Neural cell (in vitro differentiated cells): Measurements from ENCODE around the gene C16orf86. TPM values are rescaled to one million over a fixed set of nuclear protein-coding genes. Genes with fewer than 3 reads are reported as not detected.

Experiments used
- H2AFZ ChIP-seq: fragments of 200-600, 300-800 bp; sonication (generic), shearing (Covaris generic); 2 replicates; pipeline ENCODE4 v1.6.0; 2014; ENCODE audit warnings: low read depth, mild to moderate bottlenecking, antibody characterized with exemption, low read length, moderate library complexity
- H3F3A ChIP-seq: fragments of 200-600 bp; shearing (Covaris generic); 2 replicates; pipeline ENCODE4 v1.6.1; 2016; ENCODE audit warnings: mild to moderate bottlenecking, moderate library complexity, mixed read lengths, antibody characterized with exemption, low read length; ENCODE audit not compliant: insufficient read depth, poor library complexity, severe bottlenecking
- H3K27ac ChIP-seq: fragments of 200-600, 300-800 bp; sonication (generic), shearing (Covaris generic); 2 replicates; pipeline ENCODE4 v1.5.1; 2014; ENCODE audit warnings: mild to moderate bottlenecking, low read length, moderate library complexity
- H3K27me3 ChIP-seq: fragments of 300-800, 200-600 bp; sonication (generic), shearing (Covaris generic); 2 replicates; pipeline ENCODE4 v1.6.0; 2014; ENCODE audit warnings: mild to moderate bottlenecking, low read depth, low read length, moderate library complexity; ENCODE audit not compliant: insufficient read depth
- H3K36me3 ChIP-seq: fragments of 300-800, 200-600 bp; sonication (generic), shearing (Covaris generic); 2 replicates; pipeline ENCODE4 v1.5.1; 2014; ENCODE audit warnings: mild to moderate bottlenecking, antibody characterized with exemption, low read length, moderate library complexity; ENCODE audit not compliant: insufficient read depth
- H3K4me2 ChIP-seq: fragments of 300-800, 200-600 bp; sonication (generic), shearing (Covaris generic); 2 replicates; pipeline ENCODE4 v1.6.0; 2014; ENCODE audit warnings: mild to moderate bottlenecking, low read length
- H3K4me3 ChIP-seq: fragments of 300-800, 200-600 bp; sonication (generic), shearing (Covaris generic); 2 replicates; pipeline ENCODE4 v1.5.1; 2014; ENCODE audit warnings: mild to moderate bottlenecking, low read length, moderate library complexity
- H3K79me2 ChIP-seq: fragments of 200-600 bp; shearing (Covaris generic); replicated peaks from 2 replicates; pipeline ENCODE4 v1.6.0; 2014; ENCODE audit warnings: mild to moderate bottlenecking, low read length, moderate library complexity; ENCODE audit not compliant: insufficient read depth
- H3K9ac ChIP-seq: fragments of 300-800, 200-600 bp; sonication (generic), shearing (Covaris generic); 2 replicates; pipeline ENCODE4 v1.6.1; 2016; ENCODE audit warnings: mild to moderate bottlenecking, low read length, mixed read lengths
- H3K9me2 ChIP-seq: fragments of 200-600 bp; shearing (Covaris generic); 2 replicates; pipeline ENCODE4 v1.6.1; 2016; ENCODE audit warnings: mild to moderate bottlenecking, low read length, mixed read lengths; ENCODE audit not compliant: insufficient read depth
- H3K9me3 ChIP-seq: fragments of 200-600, 300-800 bp; sonication (generic), shearing (Covaris generic); 2 replicates; pipeline ENCODE4 v1.6.1; 2016; ENCODE audit warnings: mild to moderate bottlenecking, mixed run types, low read length, moderate library complexity, mixed read lengths
- H4K20me1 ChIP-seq: fragments of 200-600 bp; shearing (Covaris generic); 2 replicates; pipeline ENCODE4 v1.6.1; 2016; ENCODE audit warnings: mild to moderate bottlenecking, mixed run types; ENCODE audit not compliant: insufficient read depth
- CTCF ChIP-seq: fragments of 450-650 bp; IDR thresholded peaks from 2 replicates; pipeline ENCODE4 v1.5.1; 2014; ENCODE audit warnings: antibody characterized with exemption, mild to moderate bottlenecking, moderate library complexity; ENCODE audit not compliant: poor library complexity, severe bottlenecking
- EP300 ChIP-seq: fragments of 450-650 bp; conservative IDR thresholded peaks from 2 replicates; pipeline ENCODE4 v1.6.1; 2014; ENCODE audit warnings: antibody characterized with exemption, mild to moderate bottlenecking, moderate library complexity; ENCODE audit not compliant: poor library complexity, severe bottlenecking
- EZH2 ChIP-seq: fragments of 200-600, 300-800 bp; shearing (Covaris generic), sonication (generic); IDR thresholded peaks from 2 replicates; pipeline ENCODE4 v1.6.1; 2014; ENCODE audit warnings: antibody characterized with exemption, low read length, borderline replicate concordance, mild to moderate bottlenecking; ENCODE audit not compliant: insufficient read depth, poor library complexity, severe bottlenecking
- MXI1 ChIP-seq: fragments of 450-650 bp; conservative IDR thresholded peaks from 2 replicates; pipeline ENCODE4 v1.6.1; 2014; ENCODE audit warnings: antibody characterized with exemption, mild to moderate bottlenecking; ENCODE audit not compliant: poor library complexity, severe bottlenecking
- POLR2AphosphoS5 ChIP-seq: IDR thresholded peaks from 2 replicates; pipeline ENCODE4 v1.6.1; 2012
- RAD21 ChIP-seq: fragments of 450-650 bp; conservative IDR thresholded peaks from 2 replicates; pipeline ENCODE4 v1.6.1; 2014; ENCODE audit warnings: antibody characterized with exemption, mild to moderate bottlenecking, moderate library complexity
- REST ChIP-seq: IDR thresholded peaks from 2 replicates; pipeline ENCODE4 v1.6.1; 2012; ENCODE audit warnings: borderline replicate concordance
- SMC3 ChIP-seq: fragments of 450-650 bp; conservative IDR thresholded peaks from 2 replicates; pipeline ENCODE4 v1.6.1; 2014; ENCODE audit warnings: antibody characterized with exemption, mild to moderate bottlenecking, moderate library complexity; ENCODE audit not compliant: poor library complexity
- TAF1 ChIP-seq: IDR thresholded peaks from 2 replicates; pipeline ENCODE4 v1.6.1; 2012; ENCODE audit warnings: low read depth
- polyA plus RNA-seq: library from polyadenylated mRNA; depleted of rRNA; stranded (reverse); fragments of >200 nt; gene quantifications from 2 replicates; pipeline ENCODE4 v1.2.3, GENCODE V29; 2014

The C16orf86 gene
- polyA plus RNA-seq, 1 donor from 2014 or later, result 2.4 TPM

GRCh38 chr16:67656344-67657016 is 10.1 kb upstream of the C16orf86 start:
- Histone ChIP-seq H3K27ac (no peak overlapping the region), H3F3A (no peaks in the 10 kb centered on the region), H3K4me2 (no peak overlapping the region), H3K79me2 (peaks cover 12% of the 10 kb centered on the region), H3K4me3 (no peak overlapping the region), H3K9me3 (no peaks in the 10 kb centered on the region), H2AFZ (no peak overlapping the region), H4K20me1 (no peaks in the 10 kb centered on the region), H3K36me3 (no peaks in the 10 kb centered on the region), H3K9ac (no peak overlapping the region), H3K9me2 (no peaks in the 10 kb centered on the region), H3K27me3 (peaks cover 15% of the 10 kb centered on the region)
- no peak for TF ChIP-seq TAF1
- TF ChIP-seq RAD21, result no peak
- TF ChIP-seq EZH2, result no peak
- no peak for TF ChIP-seq REST
- no peak for TF ChIP-seq EP300
- no peak for TF ChIP-seq MXI1
- no peak for TF ChIP-seq SMC3
- no peak for TF ChIP-seq CTCF
- TF ChIP-seq POLR2AphosphoS5, result no peak

GRCh38 chr16:67657017-67657608 is 9.5 kb upstream of the C16orf86 start:
- H3K79me2 ChIP-seq, result peaks cover 12% of the 10 kb centered on the region
- no peaks in the 10 kb centered on the region for H3F3A ChIP-seq
- no peak overlapping the region for H3K4me3 ChIP-seq
- H3K27me3 ChIP-seq, result peaks cover 9% of the 10 kb centered on the region
- TF ChIP-seq TAF1 (no peak), EP300 (no peak), SMC3 (no peak), EZH2 (no peak), RAD21 (no peak), POLR2AphosphoS5 (no peak), REST (no peak), CTCF (no peak), MXI1 (no peak)
- no peak overlapping the region for H3K27ac ChIP-seq
- H3K9me2 ChIP-seq, result no peaks in the 10 kb centered on the region
- H3K36me3 ChIP-seq, result no peaks in the 10 kb centered on the region
- no peaks in the 10 kb centered on the region for H4K20me1 ChIP-seq
- no peak overlapping the region for H3K4me2 ChIP-seq
- no peaks in the 10 kb centered on the region for H3K9me3 ChIP-seq
- H3K9ac ChIP-seq, result no peak overlapping the region
- H2AFZ ChIP-seq, result no peak overlapping the region
